ENCODE results near the gene TSSK2. TPM values are rescaled to one million over a fixed set of nuclear protein-coding genes. Genes with fewer than 3 reads are reported as not detected.

Gene TSSK2
- polyA plus RNA-seq, 1 donor: not detected

Other genes with a start within 250 kb of the TSSK2 start
- gene DGCR6, start 225.0 kb upstream of the TSSK2 start, polyA plus RNA-seq: 5.9 TPM
- gene PRODH, start 195.0 kb upstream of the TSSK2 start, polyA plus RNA-seq: 197 TPM
- gene DGCR2, start 8.9 kb upstream of the TSSK2 start, polyA plus RNA-seq: 53.1 TPM
- 10.8 TPM for gene ESS2, start 13.3 kb downstream of the TSSK2 start, polyA plus RNA-seq
- not detected for gene GSC2, start 19.0 kb downstream of the TSSK2 start, polyA plus RNA-seq
- gene SLC25A1, start 47.4 kb downstream of the TSSK2 start, polyA plus RNA-seq: 164 TPM
- gene CLTCL1, start 160.4 kb downstream of the TSSK2 start, polyA plus RNA-seq: 2.2 TPM